Sigmoid colon (tissue), 7 donors: ENCODE results near the gene MGA. TPM values are rescaled to one million over a fixed set of nuclear protein-coding genes. Genes with fewer than 3 reads are reported as not detected.
A peak's percentile ranks its signal among the peaks of the same experiment; 100 is the strongest.

ENCODE experiments used
- DNase-seq: peaks from one replicate; pipeline ENCODE4 v3.0.0-alpha.2; 2019
- H3K27ac ChIP-seq, 4 donors: fragments of 200-600 bp; sonication (generic); one replicate each; pipeline ENCODE4 v1.5.1; 2016 to 2019; ENCODE audit warnings: mild to moderate bottlenecking in 1 of 4
- H3K27me3 ChIP-seq, 3 donors: fragments of 200-600 bp; sonication (generic); one replicate each; pipeline ENCODE4 v1.5.1; 2019; ENCODE audit warnings: mild to moderate bottlenecking in 1 of 3
- H3K36me3 ChIP-seq, 4 donors: fragments of 200-600 bp; sonication (generic); one replicate each; pipeline ENCODE4 v1.5.1; 2016 to 2019
- H3K4me1 ChIP-seq, 4 donors: fragments of 200-600 bp; sonication (generic); one replicate each; pipeline ENCODE4 v1.5.1; 2017 to 2019
- H3K4me3 ChIP-seq, 4 donors: fragments of 200-600 bp; sonication (generic); one replicate each; pipeline ENCODE4 v1.5.1; 2017 to 2019; ENCODE audit warnings: mild to moderate bottlenecking in 2 of 4, moderate library complexity in 1 of 4
- H3K9me3 ChIP-seq, 4 donors: fragments of 200-600 bp in 3 of 4; sonication (generic) in 3 of 4; one replicate each; pipeline versions ENCODE4 v1.5.1 to v1.6.1; 2013 to 2019
- EP300 ChIP-seq, 4 donors: sonication (generic); formaldehyde crosslinking; IDR thresholded peaks; one replicate each; pipeline ENCODE4 v1.6.1; 2017; ENCODE audit warnings: antibody characterized with exemption in 4 of 4
- POLR2A ChIP-seq, 2 donors: fragments of 450-650 bp; IDR thresholded peaks; one replicate each; pipeline ENCODE4 v1.6.1; 2016; ENCODE audit warnings: antibody characterized with exemption in 2 of 2, mild to moderate bottlenecking in 2 of 2, moderate library complexity in 2 of 2
- POLR2AphosphoS5 ChIP-seq, 4 donors: sonication (generic); formaldehyde crosslinking; IDR thresholded peaks; one replicate each; pipeline ENCODE4 v1.6.1; 2017; ENCODE audit warnings: antibody characterized with exemption in 4 of 4
- WGBS, 2 donors: extraction: QIAGEN DNeasy Blood & Tissue Kit; methylation state at CpG; one replicate each; pipeline ENCODE4 v1.1.7; 2013; 5-methylcytosine and 5-hydroxymethylcytosine counted together
- intact Hi-C: fragments of 100-400 bp; cut with DNase I; formaldehyde crosslinking; loops from one replicate; pipeline ENCODE4 v1.15.1; 2023
- polyA plus RNA-seq, 3 donors: library from polyadenylated mRNA; stranded (reverse); fragments of 200-250 nt; gene quantifications; one replicate each; pipeline ENCODE4 v1.2.3, GENCODE V29; 2013
- total RNA-seq, 4 donors: library from RNA; depleted of rRNA; stranded (reverse); fragments of >200 nt; gene quantifications; one replicate each; pipeline ENCODE4 v1.1.0, GENCODE V29; 2016
- TF ChIP-seq, protein P1 (sequence below), 4 experiments: fragments of 450-650 bp in 3 of 4; fragments of 200-600 bp in 1 of 4; IDR thresholded peaks; one replicate each; pipeline ENCODE4 v1.5.1; 2016 to 2019; ENCODE audit warnings: antibody characterized with exemption in 4 of 4, mild to moderate bottlenecking in 3 of 4, moderate library complexity in 2 of 4
- donor health status: healthy with polysubstance abuse.
- donor health status: Bipolar disorder and iron deficiency.
- donor health status: healthy.

Gene MGA
- total RNA-seq (10 to 100 TPM; 36.0 to 64.8 (median 60.6) TPM), polyA plus RNA-seq (1 to 10 TPM; 1.4 to 5.6 (median 2.4) TPM)

GRCh38 chr15:41660235-41661077 is at the start of gene MGA:
TSS of gene MGA (plus strand) at chr15:41660405.
- no peaks in the 10 kb centered on the region for H3K27me3 ChIP-seq
- WGBS, 2 donors = 1% methylated on average over 93 of the region's 93 CpGs
- H3K36me3 ChIP-seq = no peaks in the 10 kb centered on the region
- peak within 1 kb of the TSS; percentile 75 to 86 (median 82) for H3K27ac ChIP-seq
- no peaks in the 10 kb centered on the region for H3K9me3 ChIP-seq
- intact Hi-C loops = loop anchor here (1.0 to 5.0 kb wide), 3 partner anchors 39 to 112 kb away; partner anchors contain the start of genes MAPKBP1 and TYRO3
- peaks cover 0 to 45% (median 29%) of the 10 kb centered on the region in 4 donors for H3K4me1 ChIP-seq
- peak; percentile 95 for DNase-seq
- peak within 1 kb of the TSS; percentile 41 to 62 (median 55) for H3K4me3 ChIP-seq
- TF ChIP-seq, protein P1, sequence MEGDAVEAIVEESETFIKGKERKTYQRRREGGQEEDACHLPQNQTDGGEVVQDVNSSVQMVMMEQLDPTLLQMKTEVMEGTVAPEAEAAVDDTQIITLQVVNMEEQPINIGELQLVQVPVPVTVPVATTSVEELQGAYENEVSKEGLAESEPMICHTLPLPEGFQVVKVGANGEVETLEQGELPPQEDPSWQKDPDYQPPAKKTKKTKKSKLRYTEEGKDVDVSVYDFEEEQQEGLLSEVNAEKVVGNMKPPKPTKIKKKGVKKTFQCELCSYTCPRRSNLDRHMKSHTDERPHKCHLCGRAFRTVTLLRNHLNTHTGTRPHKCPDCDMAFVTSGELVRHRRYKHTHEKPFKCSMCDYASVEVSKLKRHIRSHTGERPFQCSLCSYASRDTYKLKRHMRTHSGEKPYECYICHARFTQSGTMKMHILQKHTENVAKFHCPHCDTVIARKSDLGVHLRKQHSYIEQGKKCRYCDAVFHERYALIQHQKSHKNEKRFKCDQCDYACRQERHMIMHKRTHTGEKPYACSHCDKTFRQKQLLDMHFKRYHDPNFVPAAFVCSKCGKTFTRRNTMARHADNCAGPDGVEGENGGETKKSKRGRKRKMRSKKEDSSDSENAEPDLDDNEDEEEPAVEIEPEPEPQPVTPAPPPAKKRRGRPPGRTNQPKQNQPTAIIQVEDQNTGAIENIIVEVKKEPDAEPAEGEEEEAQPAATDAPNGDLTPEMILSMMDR (IDR thresholded peaks at IDR 0.05) = no peak
- TF ChIP-seq POLR2AphosphoS5 (IDR thresholded peaks at IDR 0.05) = peak; percentile 63 to 70 (median 66)

GRCh38 chr15:41620536-41621199 is 39.5 kb upstream of the MGA start:
- H3K9me3 ChIP-seq = no peaks in the 10 kb centered on the region
- 14 to 21% methylated on average over 18 of the region's 18 CpGs for WGBS, 2 donors
- no peak for DNase-seq
- TF ChIP-seq POLR2AphosphoS5 (IDR thresholded peaks at IDR 0.05) (no peak), POLR2A (IDR thresholded peaks at IDR 0.05) (no peak), EP300 (IDR thresholded peaks at IDR 0.05) (no peak)
- TF ChIP-seq, protein P1 (IDR thresholded peaks at IDR 0.05) = no peak
- peaks cover 0 to 20% (median 8%) of the 10 kb centered on the region in 4 donors for H3K4me1 ChIP-seq
- no peaks in the 10 kb centered on the region for H3K27me3 ChIP-seq
- intact Hi-C loops = loop anchor here (1.0 to 5.0 kb wide), 2 partner anchors 41 to 63 kb away; partner anchors contain the start of gene TYRO3
- H3K27ac ChIP-seq = peak overlapping the region; percentile 71 to 82 (median 76)
- H3K4me3 ChIP-seq = peak overlapping the region; percentile 28 to 68 (median 52)
- H3K36me3 ChIP-seq = no peaks in the 10 kb centered on the region

GRCh38 chr15:41621200-41622193 is 38.7 kb upstream of the MGA start:
- peaks cover 0 to 20% (median 8%) of the 10 kb centered on the region in 4 donors for H3K4me1 ChIP-seq
- DNase-seq = peak; percentile 92
- WGBS, 2 donors = 4 to 11% methylated on average over 104 of the region's 104 CpGs
- H3K9me3 ChIP-seq = no peaks in the 10 kb centered on the region
- TF ChIP-seq POLR2AphosphoS5 (IDR thresholded peaks at IDR 0.05) (peak in 3 of 4 donors; percentile 6 to 61 (median 56)), POLR2A (IDR thresholded peaks at IDR 0.05) (no peak)
- TF ChIP-seq, protein P1 (IDR thresholded peaks at IDR 0.05) = no peak
- H3K27me3 ChIP-seq = no peaks in the 10 kb centered on the region
- intact Hi-C loops = loop anchor here (1.0 to 5.0 kb wide), 2 partner anchors 40 to 64 kb away; partner anchors contain the start of gene TYRO3
- peak overlapping the region; percentile 28 to 68 (median 52) for H3K4me3 ChIP-seq
- H3K36me3 ChIP-seq = no peaks in the 10 kb centered on the region
- peak overlapping the region; percentile 71 to 82 (median 76) for H3K27ac ChIP-seq

DNA sequence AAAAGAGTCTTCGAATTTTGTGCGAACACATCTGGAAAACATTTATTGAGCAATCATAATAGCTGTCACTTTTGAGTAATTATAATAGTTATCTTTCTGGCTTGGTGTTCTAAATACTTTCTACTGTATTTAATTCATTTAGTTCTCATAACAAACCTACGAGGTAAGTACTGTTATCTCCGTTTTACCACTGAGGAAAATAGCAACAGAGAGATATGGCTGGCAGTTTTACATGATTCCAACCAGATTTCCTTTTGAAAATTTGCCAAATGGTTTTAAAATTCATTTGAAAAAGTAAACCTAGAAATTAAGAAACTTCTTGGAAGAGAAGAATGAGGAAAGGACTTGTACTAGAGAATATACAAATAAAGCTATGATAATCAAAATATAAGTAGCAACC is 37.3 kb upstream of the MGA start:
- H3K4me1 ChIP-seq = peaks cover 0 to 20% (median 8%) of the 10 kb centered on the region in 4 donors
- peak overlapping the region in 2 of 4 donors; percentile 79 to 82 for H3K27ac ChIP-seq
- H3K27me3 ChIP-seq = no peaks in the 10 kb centered on the region
- no peaks in the 10 kb centered on the region for H3K36me3 ChIP-seq
- no peaks in the 10 kb centered on the region for H3K9me3 ChIP-seq
- WGBS, 2 donors = 80 to 94% methylated on average over 4 of the region's 4 CpGs
- TF ChIP-seq POLR2AphosphoS5 (IDR thresholded peaks at IDR 0.05) = no peak
- no peak for TF ChIP-seq EP300 (IDR thresholded peaks at IDR 0.05)
- no peak for TF ChIP-seq POLR2A (IDR thresholded peaks at IDR 0.05)
- TF ChIP-seq, protein P1 (IDR thresholded peaks at IDR 0.05) = no peak
- DNase-seq = no peak
- H3K4me3 ChIP-seq = no peak overlapping the region
- intact Hi-C loops = loop anchor here (5.0 kb wide), 1 partner anchor 66 kb away; the partner anchor contains the start of gene TYRO3
